Germinal center (tissue), 1 donor: Measurements from ENCODE around the gene PMVK.

Experiments
- DNase-seq: peaks from one replicate; pipeline ENCODE4 v3.0.0; 2012; ENCODE audit warnings: mixed read lengths, low spot score

The PMVK gene

GRCh38 chr1:154878371-154879037 lies 58.0 kb downstream of the PMVK start:
- peak; percentile 73 for DNase-seq

GRCh38 chr1:154877370-154877974 lies 59.0 kb downstream of the PMVK start:
- no peak for DNase-seq

GRCh38 chr1:154876842-154877369 lies 59.6 kb downstream of the PMVK start:
- no peak for DNase-seq
